ENCODE measurements around the gene CAPN15.

CAPN15 gene

DNA sequence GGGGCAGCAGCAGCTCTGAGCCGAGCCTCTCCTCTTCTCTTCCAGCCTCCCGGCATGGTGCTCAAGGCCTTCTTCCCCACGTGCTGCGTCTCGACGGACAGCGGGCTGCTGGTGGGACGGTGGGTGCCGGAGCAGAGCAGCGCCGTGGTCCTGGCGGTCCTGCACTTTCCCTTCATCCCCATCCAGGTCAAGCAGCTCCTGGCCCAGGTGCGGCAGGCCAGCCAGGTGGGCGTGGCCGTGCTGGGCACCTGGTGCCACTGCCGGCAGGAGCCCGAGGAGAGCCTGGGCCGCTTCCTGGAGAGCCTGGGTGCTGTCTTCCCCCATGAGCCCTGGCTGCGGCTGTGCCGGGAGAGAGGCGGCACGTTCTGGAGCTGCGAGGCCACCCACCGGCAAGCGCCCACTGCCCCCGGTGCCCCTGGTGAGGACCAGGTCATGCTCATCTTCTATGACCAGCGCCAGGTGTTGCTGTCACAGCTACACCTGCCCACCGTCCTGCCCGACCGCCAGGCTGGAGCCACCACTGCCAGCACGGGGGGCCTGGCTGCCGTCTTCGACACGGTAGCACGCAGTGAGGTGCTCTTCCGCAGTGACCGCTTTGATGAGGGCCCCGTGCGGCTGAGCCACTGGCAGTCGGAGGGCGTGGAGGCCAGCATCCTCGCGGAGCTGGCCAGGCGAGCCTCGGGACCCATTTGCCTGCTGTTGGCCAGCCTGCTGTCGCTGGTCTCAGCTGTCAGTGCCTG lies 46.7 kb downstream of the CAPN15 start:
- DNase-seq (ENCODE audit: low read depth), result no peak
- no peak overlapping the region for H3K4me3 ChIP-seq (ENCODE audit: low read depth, low read length)
- TF ChIP-seq, protein P1, sequence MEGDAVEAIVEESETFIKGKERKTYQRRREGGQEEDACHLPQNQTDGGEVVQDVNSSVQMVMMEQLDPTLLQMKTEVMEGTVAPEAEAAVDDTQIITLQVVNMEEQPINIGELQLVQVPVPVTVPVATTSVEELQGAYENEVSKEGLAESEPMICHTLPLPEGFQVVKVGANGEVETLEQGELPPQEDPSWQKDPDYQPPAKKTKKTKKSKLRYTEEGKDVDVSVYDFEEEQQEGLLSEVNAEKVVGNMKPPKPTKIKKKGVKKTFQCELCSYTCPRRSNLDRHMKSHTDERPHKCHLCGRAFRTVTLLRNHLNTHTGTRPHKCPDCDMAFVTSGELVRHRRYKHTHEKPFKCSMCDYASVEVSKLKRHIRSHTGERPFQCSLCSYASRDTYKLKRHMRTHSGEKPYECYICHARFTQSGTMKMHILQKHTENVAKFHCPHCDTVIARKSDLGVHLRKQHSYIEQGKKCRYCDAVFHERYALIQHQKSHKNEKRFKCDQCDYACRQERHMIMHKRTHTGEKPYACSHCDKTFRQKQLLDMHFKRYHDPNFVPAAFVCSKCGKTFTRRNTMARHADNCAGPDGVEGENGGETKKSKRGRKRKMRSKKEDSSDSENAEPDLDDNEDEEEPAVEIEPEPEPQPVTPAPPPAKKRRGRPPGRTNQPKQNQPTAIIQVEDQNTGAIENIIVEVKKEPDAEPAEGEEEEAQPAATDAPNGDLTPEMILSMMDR (IDR thresholded peaks at IDR 0.05; ENCODE audit: control insufficient read depth, extremely low read depth, insufficient read depth), result no peak

- no peak for DNase-seq (ENCODE audit: low read depth)
- TF ChIP-seq, protein P1 (IDR thresholded peaks at IDR 0.05; ENCODE audit: control insufficient read depth, extremely low read depth, insufficient read depth), result no peak
These were observed 48.1 kb downstream of the CAPN15 start for GRCh38 chr16:575354-576196.

DNA sequence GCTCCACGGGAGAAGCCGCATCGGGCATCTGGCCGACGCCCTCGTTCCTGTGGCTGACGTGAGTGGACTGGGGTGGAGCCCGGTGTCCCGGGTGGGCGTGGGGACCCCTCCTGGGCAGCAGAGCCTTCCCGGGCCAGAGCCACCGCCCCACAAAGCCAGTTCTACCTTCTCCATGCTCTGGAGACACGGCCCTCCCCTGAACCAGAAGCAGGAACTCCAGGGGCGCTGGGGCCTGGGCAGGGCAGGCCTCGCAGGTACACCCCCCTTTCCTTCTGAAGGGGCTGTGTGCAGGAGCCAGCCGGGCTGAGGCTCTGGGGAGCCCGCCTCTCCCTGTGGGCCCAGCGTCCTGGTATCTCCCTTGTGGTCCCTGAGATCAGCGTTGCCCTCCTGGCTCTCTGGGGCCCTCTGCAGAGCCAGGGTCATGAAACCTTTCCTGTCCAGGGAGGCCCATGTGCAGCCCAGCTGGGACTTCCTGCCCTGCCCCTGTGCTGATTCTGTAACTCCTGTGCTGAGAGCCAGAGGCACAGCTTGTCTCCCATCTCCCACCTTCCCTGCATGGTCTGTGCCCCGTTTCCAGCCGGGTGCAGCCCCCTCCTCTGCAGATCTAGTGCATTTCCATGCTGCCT lies 48.8 kb downstream of the CAPN15 start:
- H3K4me3 ChIP-seq (ENCODE audit: low read depth, low read length), result no peak overlapping the region
- TF ChIP-seq, protein P1 (IDR thresholded peaks at IDR 0.05; ENCODE audit: control insufficient read depth, extremely low read depth, insufficient read depth), result no peak
- DNase-seq (ENCODE audit: low read depth), result no peak

More at GRCh38 chr16:575354-576196, 48.1 kb downstream of the CAPN15 start:
- H3K4me3 ChIP-seq (ENCODE audit: low read depth, low read length), result no peak overlapping the region

DNA sequence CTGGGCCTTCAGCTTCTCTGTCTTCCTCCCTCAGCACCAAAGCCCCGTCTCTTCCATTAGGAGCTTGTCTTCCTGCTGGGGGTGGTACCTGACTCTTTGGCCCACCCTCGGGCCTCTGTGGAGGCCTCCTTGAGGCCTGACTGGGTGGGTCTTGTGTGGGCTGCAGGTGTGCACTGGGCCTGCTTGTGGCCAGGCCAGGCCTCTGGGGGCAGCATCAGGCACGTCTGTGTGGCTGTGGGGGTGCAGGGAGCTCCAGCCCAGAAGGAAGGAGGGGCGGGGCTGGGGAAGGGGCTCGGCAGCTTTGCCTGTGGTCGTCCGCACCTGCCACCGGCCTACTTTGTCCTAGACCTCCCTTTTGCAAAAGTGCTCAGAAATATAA lies 49.3 kb downstream of the CAPN15 start:
- TF ChIP-seq, protein P1 (IDR thresholded peaks at IDR 0.05; ENCODE audit: control insufficient read depth, extremely low read depth, insufficient read depth), result no peak
- DNase-seq (ENCODE audit: low read depth), result no peak
- H3K4me3 ChIP-seq (ENCODE audit: low read depth, low read length), result no peak overlapping the region

DNA sequence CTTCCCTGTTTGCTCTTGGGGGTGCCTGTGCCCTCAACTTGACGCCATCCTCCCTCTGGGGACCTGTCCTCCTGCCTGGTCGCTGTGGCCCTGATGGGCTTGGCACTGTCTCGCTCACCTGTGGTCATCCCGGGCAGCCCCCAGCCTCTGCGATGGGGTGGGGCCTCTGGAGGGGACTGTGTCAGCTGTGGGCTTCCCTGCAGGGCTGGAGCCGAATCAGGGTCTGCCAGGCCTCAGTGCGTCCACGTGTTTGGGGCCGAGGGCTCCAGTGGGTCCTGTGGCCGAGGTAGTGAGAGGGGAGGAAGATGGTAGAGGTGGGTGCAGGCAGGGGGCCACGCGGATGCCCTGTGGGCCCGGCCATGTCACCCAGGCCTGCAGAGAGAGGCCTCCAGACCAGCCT lies 50.3 kb downstream of the CAPN15 start:
- TF ChIP-seq, protein P1 (IDR thresholded peaks at IDR 0.05; ENCODE audit: control insufficient read depth, extremely low read depth, insufficient read depth), result no peak

GRCh38 chr16:578232-578869 lies 50.8 kb downstream of the CAPN15 start:
- TF ChIP-seq, protein P1 (IDR thresholded peaks at IDR 0.05; ENCODE audit: control insufficient read depth, extremely low read depth, insufficient read depth), result no peak
- no peak overlapping the region for H3K4me3 ChIP-seq (ENCODE audit: low read depth, low read length)
- DNase-seq (ENCODE audit: low read depth), result no peak

More for the DNA sequence above, 50.3 kb downstream of the CAPN15 start:
- H3K4me3 ChIP-seq (ENCODE audit: low read depth, low read length), result no peak overlapping the region
- no peak for DNase-seq (ENCODE audit: low read depth)
